K562 (cell line): ENCODE results near the gene EIF5B. TPM values are rescaled to one million over a fixed set of nuclear protein-coding genes. Genes with fewer than 3 reads are reported as not detected.

ENCODE experiments used
- ATAC-seq: fragments of 200-7000 bp; cut with Tn5 transposase; 3 replicates; pipeline ENCODE4 v1.9.1; 2020; ENCODE audit warnings: moderate library complexity
- BruUV-seq: library from RNA; stranded (reverse); fragments of 400-500 nt; replicated peaks from 2 replicates; lab custom pipeline; 2021; lab: Mats Ljungman, UMichigan
- CTCF ChIA-PET: fragments of 300-600 bp; formaldehyde crosslinking; extraction: SDS; loops from one replicate; lab custom pipeline; 2021; ENCODE audit warnings: low intra/inter-chr PET ratio; lab: Yijun Ruan, JAX
- POLR2A ChIA-PET: fragments of 300-600, 350-650 bp; sonication (Branson Sonifier 250); formaldehyde crosslinking; extraction: SDS; loops from one replicate; lab custom pipeline; 2021; ENCODE audit warnings: antibody characterized with exemption, inconsistent platforms; lab: Yijun Ruan, JAX
- DNase-seq, 4 experiments: peaks; one replicate each; pipeline versions ENCODE4 v3.0.0 to v3.0.0-alpha.2; 2011 to 2018; ENCODE audit warnings: low spot score in 3 of 4, mixed read lengths in 3 of 4; ENCODE audit errors: extremely low read depth in 1 of 4
- FAIRE-seq: peaks from 2 replicates; lab custom pipeline; 2011; peaks lifted over from hg19 to GRCh38; lab: Jason Lieb, UNC
- H2AFZ ChIP-seq: 2 replicates; pipeline ENCODE4 v1.6.0; 2011; ENCODE audit warnings: low read depth, low read length, control low read depth, inconsistent platforms
- H3K27ac ChIP-seq: fragments of 200-600 bp; 3 replicates; pipeline ENCODE4 v1.8.0; 2011; ENCODE audit warnings: low read depth, mild to moderate bottlenecking, control low read depth, inconsistent platforms, low read length, moderate library complexity, mixed read lengths; ENCODE audit errors: extremely low read depth
- H3K27me3 ChIP-seq, 2 experiments: fragments of 300-600 bp in 1 of 2; 2 replicates in 1 of 2; 3 replicates in 1 of 2; pipeline versions ENCODE4 v1.6.0 to v1.8.0; 2011; ENCODE audit warnings: inconsistent platforms in 2 of 2, low read length in 2 of 2, mild to moderate bottlenecking in 1 of 2, mixed read lengths in 1 of 2, moderate library complexity in 1 of 2; ENCODE audit not compliant: control insufficient read depth in 2 of 2, insufficient read depth in 2 of 2
- H3K36me3 ChIP-seq: fragments of 300-600 bp; 3 replicates; pipeline ENCODE4 v1.8.0; 2011; ENCODE audit warnings: mild to moderate bottlenecking, low read length, inconsistent platforms; ENCODE audit not compliant: control insufficient read depth, insufficient read depth
- H3K4me1 ChIP-seq, 2 experiments: fragments of 200-600 bp in 1 of 2; replicated peaks in 1 of 2; 2 replicates in 1 of 2; 3 replicates in 1 of 2; pipeline versions ENCODE4 v1.5.1 to v1.8.0; 2011; ENCODE audit warnings: inconsistent platforms in 2 of 2, low read length in 2 of 2, mild to moderate bottlenecking in 1 of 2, mixed read lengths in 1 of 2, moderate library complexity in 1 of 2; ENCODE audit not compliant: control insufficient read depth in 2 of 2, insufficient read depth in 2 of 2
- H3K4me2 ChIP-seq: 2 replicates; pipeline ENCODE4 v1.6.1; 2011; ENCODE audit warnings: low read length, control low read depth, inconsistent platforms, mixed read lengths; ENCODE audit not compliant: insufficient read depth
- H3K4me3 ChIP-seq: fragments of 200-600 bp; sonication (generic), shearing (Covaris generic); 2 replicates; pipeline ENCODE4 v1.5.1; 2016; ENCODE audit warnings: control low read depth, inconsistent platforms
- H3K79me2 ChIP-seq: fragments of 200-600 bp; 3 replicates; pipeline ENCODE4 v1.8.0; 2011; ENCODE audit warnings: low read length, inconsistent platforms; ENCODE audit not compliant: control insufficient read depth, insufficient read depth
- H3K9ac ChIP-seq, 2 experiments: 2 replicates each; pipeline versions ENCODE4 v1.6.0 to v1.6.1; 2011; ENCODE audit warnings: low read depth in 2 of 2, low read length in 2 of 2, control low read depth in 1 of 2, inconsistent platforms in 1 of 2, mild to moderate bottlenecking in 1 of 2, mixed read lengths in 1 of 2; ENCODE audit not compliant: insufficient read depth in 1 of 2
- H3K9me1 ChIP-seq: one replicate; pipeline ENCODE4 v1.6.0; 2011; ENCODE audit warnings: inconsistent platforms, mild to moderate bottlenecking, low read length, moderate library complexity; ENCODE audit not compliant: control insufficient read depth, insufficient read depth
- H3K9me3 ChIP-seq: replicated peaks from 2 replicates; pipeline ENCODE4 v1.5.1; 2011; ENCODE audit warnings: low read depth, low read length, inconsistent platforms; ENCODE audit not compliant: control insufficient read depth, insufficient read depth
- H4K20me1 ChIP-seq: replicated peaks from 2 replicates; pipeline ENCODE4 v1.6.1; 2011; ENCODE audit warnings: low read length, inconsistent platforms, mixed read lengths; ENCODE audit not compliant: control insufficient read depth, insufficient read depth
- GABPB2 ChIP-seq: fragments of 250-450 bp; sonication (Bioruptor Pico); conservative IDR thresholded peaks from 2 replicates; pipeline ENCODE4 v1.5.1; 2021; ENCODE audit warnings: mild to moderate bottlenecking
- NFRKB ChIP-seq: fragments of 450-650 bp; IDR thresholded peaks from 2 replicates; pipeline ENCODE4 v1.6.1; 2016; ENCODE audit warnings: low read depth
- PRDM10 ChIP-seq: fragments of 450-650 bp; IDR thresholded peaks from 2 replicates; pipeline ENCODE4 v1.6.1; 2018; ENCODE audit not compliant: partially characterized antibody
- SIX5 ChIP-seq, 2 experiments: IDR thresholded peaks; 2 replicates each; pipeline ENCODE4 v1.6.1; 2011; ENCODE audit warnings: low read length in 2 of 2, borderline replicate concordance in 1 of 2, low read depth in 1 of 2, mild to moderate bottlenecking in 1 of 2, moderate library complexity in 1 of 2; ENCODE audit not compliant: insufficient read depth in 1 of 2
- USF2 ChIP-seq: sonication (generic); formaldehyde crosslinking; IDR thresholded peaks from 2 replicates; pipeline ENCODE4 v1.5.0; 2020; ENCODE audit warnings: missing genetic modification reagents
- ZNF12 ChIP-seq: sonication (generic); formaldehyde crosslinking; IDR thresholded peaks from 2 replicates; pipeline ENCODE4 v1.4.0; 2020; ENCODE audit warnings: mild to moderate bottlenecking, missing genetic modification reagents
- ZNF318 ChIP-seq, 2 experiments: fragments of 450-650 bp; IDR thresholded peaks; 2 replicates each; pipeline ENCODE4 v1.6.1; 2016; ENCODE audit warnings: mild to moderate bottlenecking in 2 of 2, borderline replicate concordance in 1 of 2, low read depth in 1 of 2, moderate library complexity in 1 of 2
- ZNF695 ChIP-seq: fragments of 450-650 bp; formaldehyde crosslinking; IDR thresholded peaks from 2 replicates; pipeline ENCODE4 v1.4.0; 2020; ENCODE audit warnings: mild to moderate bottlenecking, moderate library complexity
- WGBS: fragments of 100-300 bp; shearing (Covaris generic); methylation state at CpG from one replicate; pipeline ENCODE4 v1.1.6; 2016; ENCODE audit warnings: low coverage, mixed read lengths; ENCODE audit not compliant: insufficient coverage; ENCODE audit errors: missing lambda C conversion rate; 5-methylcytosine and 5-hydroxymethylcytosine counted together
- in situ Hi-C: fragments of 300-500 bp; cut with MboI; formaldehyde crosslinking; loops from 4 replicates; pipeline ENCODE4 v1.15.0; 2018; ENCODE audit warnings: inconsistent platforms, mixed read lengths
- intact Hi-C: fragments of 100-400 bp; cut with micrococcal nuclease; formaldehyde crosslinking; loops from 2 replicates; pipeline ENCODE4 v1.14.2; 2022
- polyA plus RNA-seq, 8 experiments: library from polyadenylated mRNA; depleted of rRNA in 4 of 8; stranded (reverse) in 5 of 8; unstranded in 3 of 8; fragments of >200 nt; fragmentation: Nextera tagmentation in 2 of 8; fragmentation: Illumina TruSeq in 1 of 8; extraction: Ambion mirVana in 2 of 8; extraction: Trizol in 1 of 8; gene quantifications; 2 replicates each; pipeline versions ENCODE4 v1.2.1 to v1.2.3, GENCODE V29; 2011 to 2014; ENCODE audit warnings: inconsistent platforms in 1 of 8, missing spikeins in 1 of 8
- total RNA-seq, 7 experiments: library from RNA; depleted of rRNA in 6 of 7; stranded (reverse); fragments of >200 nt in 6 of 7; fragmentation: Illumina TruSeq in 2 of 7; extraction: Trizol in 2 of 7; gene quantifications; 2 replicates each; pipeline versions ENCODE4 v1.2.1 to v1.2.3, GENCODE V29; 2011 to 2021; ENCODE audit warnings: low replicate concordance in 1 of 7

EIF5B gene
- total and polyA plus RNA-seq, 9 of the 15 experiments (the other 6 are each of a cell fraction or from before 2014, with no cell fraction given): 26.5 to 143 (median 47.7) TPM

- TF ChIP-seq USF2 (CRISPR knock-in tag): no peak
- TF ChIP-seq ZNF12 (CRISPR knock-in tag): no peak
- no peak for TF ChIP-seq NFRKB
- TF ChIP-seq ZNF695 (CRISPR knock-in tag): no peak
- TF ChIP-seq, all 486 proteins: peak for 0
Measured at GRCh38 chr2:99448556-99448955, 111.4 kb downstream of the EIF5B start (continued).

GRCh38 chr2:99450199-99450598, 113.0 kb downstream of the EIF5B start:
- CTCF ChIA-PET: no interaction called here
- Histone ChIP-seq H3K27ac (no peak overlapping the region), H4K20me1 (no peaks in the 10 kb centered on the region), H3K4me1 (no peaks in the 10 kb centered on the region), H3K4me3 (no peak overlapping the region), H3K27me3 (no peaks in the 10 kb centered on the region), H3K9me3 (no peaks in the 10 kb centered on the region), H3K4me2 (no peak overlapping the region), H3K36me3 (peaks cover 63% of the 10 kb centered on the region), H2AFZ (no peak overlapping the region), H3K79me2 (peaks cover 41% of the 10 kb centered on the region), H3K9me1 (no peaks in the 10 kb centered on the region), H3K9ac (no peak overlapping the region)
- intact Hi-C loops: no loop called here
- no peak for DNase-seq
- WGBS: 93% methylated on average over 1 of the region's 1 CpG
- POLR2A ChIA-PET: interaction anchor here (0.9 kb wide), 1 partner anchor 9 kb away, joined by 3 read pairs; no protein-coding TSS in a partner anchor
- no TSS peak for BruUV-seq
- ATAC-seq: no peak
- in situ Hi-C loops: no loop called here
- no peak for FAIRE-seq
- TF ChIP-seq SIX5 (IDR thresholded peaks at IDR 0.05; ENCODE audit: borderline replicate concordance in 1 of 2, insufficient read depth in 1 of 2, low read depth in 1 of 2, low read length in 2 of 2): no peak
- TF ChIP-seq PRDM10: no peak
- no peak for TF ChIP-seq GABPB2
- no peak for TF ChIP-seq ZNF318 (IDR thresholded peaks at IDR 0.05; ENCODE audit: borderline replicate concordance in 1 of 2, low read depth in 1 of 2)
